OCI-LY7 (cell line): ENCODE measurements around the gene ZXDC.

Experiments
- EZH2phosphoT487 ChIP-seq: fragments of 200-600 bp; sonication (generic); IDR thresholded peaks from 2 replicates; pipeline ENCODE4 v1.6.1; 2018; ENCODE audit warnings: low read depth, borderline replicate concordance, mild to moderate bottlenecking, mixed run types, antibody characterized with exemption, low read length, moderate library complexity, mixed read lengths
- TF ChIP-seq, protein P1 (sequence below): fragments of 200-600 bp; sonication (generic); conservative IDR thresholded peaks from 2 replicates; pipeline ENCODE4 v1.5.1; 2014; ENCODE audit warnings: mild to moderate bottlenecking, antibody characterized with exemption, low read length, moderate library complexity, mixed read lengths

DNA sequence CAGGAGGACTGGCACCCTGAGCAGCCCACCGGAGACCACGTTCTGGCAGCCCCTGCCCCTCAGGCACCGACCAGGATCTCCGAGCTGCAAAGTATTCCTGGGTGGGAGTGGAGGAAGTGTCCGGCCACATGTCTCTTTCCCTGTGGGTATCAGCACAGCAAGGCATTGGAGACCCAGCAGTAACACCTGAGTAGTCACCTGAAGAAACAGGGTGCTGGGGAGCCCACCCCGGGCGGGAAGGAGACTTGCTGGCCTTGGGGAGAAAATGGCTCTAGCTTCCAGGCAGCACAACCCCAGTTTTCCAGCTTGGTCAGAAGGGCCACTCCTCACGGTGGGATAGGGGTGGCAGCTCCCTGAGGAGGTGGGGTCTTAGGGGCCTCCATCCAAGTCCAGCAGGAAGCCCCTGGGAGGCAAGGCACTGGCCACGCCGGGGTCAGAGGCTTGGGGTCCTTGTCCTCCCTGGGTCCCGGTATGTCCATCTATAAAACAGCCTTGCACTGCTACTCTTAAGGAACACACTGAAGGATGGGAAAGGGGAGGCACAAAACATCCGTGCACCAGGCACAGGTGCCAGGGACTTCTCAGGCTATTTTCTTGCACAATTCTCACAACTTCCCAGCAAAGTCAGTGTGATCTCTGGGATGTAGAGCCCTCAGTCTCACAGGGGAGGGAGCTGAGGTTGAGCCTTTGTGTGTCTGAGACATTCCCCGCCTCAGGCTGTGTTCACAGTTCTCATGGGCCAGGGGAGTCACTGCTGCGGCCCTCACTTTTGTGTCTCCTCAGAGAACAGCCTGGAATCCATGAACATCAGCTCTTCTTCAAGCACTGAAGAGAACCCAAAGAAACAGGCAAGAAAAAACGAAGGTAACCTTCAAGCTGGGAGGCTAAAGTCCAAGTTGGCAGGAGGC is 69.0 kb downstream of the ZXDC start:
- TF ChIP-seq, protein P1, sequence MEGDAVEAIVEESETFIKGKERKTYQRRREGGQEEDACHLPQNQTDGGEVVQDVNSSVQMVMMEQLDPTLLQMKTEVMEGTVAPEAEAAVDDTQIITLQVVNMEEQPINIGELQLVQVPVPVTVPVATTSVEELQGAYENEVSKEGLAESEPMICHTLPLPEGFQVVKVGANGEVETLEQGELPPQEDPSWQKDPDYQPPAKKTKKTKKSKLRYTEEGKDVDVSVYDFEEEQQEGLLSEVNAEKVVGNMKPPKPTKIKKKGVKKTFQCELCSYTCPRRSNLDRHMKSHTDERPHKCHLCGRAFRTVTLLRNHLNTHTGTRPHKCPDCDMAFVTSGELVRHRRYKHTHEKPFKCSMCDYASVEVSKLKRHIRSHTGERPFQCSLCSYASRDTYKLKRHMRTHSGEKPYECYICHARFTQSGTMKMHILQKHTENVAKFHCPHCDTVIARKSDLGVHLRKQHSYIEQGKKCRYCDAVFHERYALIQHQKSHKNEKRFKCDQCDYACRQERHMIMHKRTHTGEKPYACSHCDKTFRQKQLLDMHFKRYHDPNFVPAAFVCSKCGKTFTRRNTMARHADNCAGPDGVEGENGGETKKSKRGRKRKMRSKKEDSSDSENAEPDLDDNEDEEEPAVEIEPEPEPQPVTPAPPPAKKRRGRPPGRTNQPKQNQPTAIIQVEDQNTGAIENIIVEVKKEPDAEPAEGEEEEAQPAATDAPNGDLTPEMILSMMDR, result no peak
- TF ChIP-seq EZH2phosphoT487, result no peak
